ENCODE data around the gene RHOBTB1. TPM values are rescaled to one million over a fixed set of nuclear protein-coding genes. Genes with fewer than 3 reads are reported as not detected.

The RHOBTB1 gene
- total RNA-seq, 2 experiments from 2014 or later, result not detected

DNA sequence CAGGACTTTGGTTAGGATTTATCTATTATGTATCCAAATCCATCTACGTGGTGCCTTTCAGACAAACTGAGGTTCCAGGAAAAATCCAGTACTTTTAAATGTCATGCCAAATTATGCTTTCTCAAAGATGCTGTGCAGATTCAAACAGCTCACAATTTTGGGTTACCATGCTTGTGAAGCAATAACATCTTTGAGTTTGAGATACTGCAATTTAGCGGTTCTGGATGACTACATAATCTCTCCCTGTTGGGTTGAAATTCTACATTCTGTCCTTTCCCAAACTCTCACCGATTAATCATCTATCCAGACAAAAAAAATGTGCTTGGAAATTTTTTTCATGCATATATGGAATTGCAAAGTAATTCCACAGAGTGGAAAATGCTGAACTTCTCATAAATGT lies 3.5 kb downstream of the RHOBTB1 start:
- Mint-ChIP-seq H3K27ac (no peak overlapping the region), H3K36me3 (ENCODE audit: low read depth) (no peaks in the 10 kb centered on the region), H3K4me1 (ENCODE audit: low read depth) (peaks cover 18% of the 10 kb centered on the region), H3K4me3 (no peak overlapping the region), H3K27me3 (peaks cover 54% of the 10 kb centered on the region), H3K9me3 (no peaks in the 10 kb centered on the region)
- POLR2A ChIA-PET, result no interaction called here
- TF ChIP-seq, protein P1, sequence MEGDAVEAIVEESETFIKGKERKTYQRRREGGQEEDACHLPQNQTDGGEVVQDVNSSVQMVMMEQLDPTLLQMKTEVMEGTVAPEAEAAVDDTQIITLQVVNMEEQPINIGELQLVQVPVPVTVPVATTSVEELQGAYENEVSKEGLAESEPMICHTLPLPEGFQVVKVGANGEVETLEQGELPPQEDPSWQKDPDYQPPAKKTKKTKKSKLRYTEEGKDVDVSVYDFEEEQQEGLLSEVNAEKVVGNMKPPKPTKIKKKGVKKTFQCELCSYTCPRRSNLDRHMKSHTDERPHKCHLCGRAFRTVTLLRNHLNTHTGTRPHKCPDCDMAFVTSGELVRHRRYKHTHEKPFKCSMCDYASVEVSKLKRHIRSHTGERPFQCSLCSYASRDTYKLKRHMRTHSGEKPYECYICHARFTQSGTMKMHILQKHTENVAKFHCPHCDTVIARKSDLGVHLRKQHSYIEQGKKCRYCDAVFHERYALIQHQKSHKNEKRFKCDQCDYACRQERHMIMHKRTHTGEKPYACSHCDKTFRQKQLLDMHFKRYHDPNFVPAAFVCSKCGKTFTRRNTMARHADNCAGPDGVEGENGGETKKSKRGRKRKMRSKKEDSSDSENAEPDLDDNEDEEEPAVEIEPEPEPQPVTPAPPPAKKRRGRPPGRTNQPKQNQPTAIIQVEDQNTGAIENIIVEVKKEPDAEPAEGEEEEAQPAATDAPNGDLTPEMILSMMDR (IDR thresholded peaks at IDR 0.05), result no peak
- Histone ChIP-seq H3K27ac (ENCODE audit: low read depth in 1 of 2, low read length in 2 of 2) (no peak overlapping the region), H3K27me3 (ENCODE audit: control insufficient read depth in 1 of 2, insufficient read depth in 2 of 2, low read length in 2 of 2) (peaks cover 15 to 36% of the 10 kb centered on the region in 2 experiments), H3K9me3 (ENCODE audit: control insufficient read depth in 1 of 2, insufficient read depth in 1 of 2, low read length in 2 of 2) (peaks cover 0 to 13% of the 10 kb centered on the region in 2 experiments), H3K4me3 (ENCODE audit: low read length) (no peak overlapping the region), H3K36me3 (ENCODE audit: insufficient read depth, low read length) (no peaks in the 10 kb centered on the region), H3K4me1 (ENCODE audit: insufficient read depth, low read length) (peaks cover 17% of the 10 kb centered on the region)
- intact Hi-C loops (cut with DNase I, micrococcal nuclease), result no loop called here
- CTCF ChIA-PET, result no interaction called here
- DNase-seq, result no peak
- ATAC-seq (ENCODE audit: poor library complexity), result no peak

DNA sequence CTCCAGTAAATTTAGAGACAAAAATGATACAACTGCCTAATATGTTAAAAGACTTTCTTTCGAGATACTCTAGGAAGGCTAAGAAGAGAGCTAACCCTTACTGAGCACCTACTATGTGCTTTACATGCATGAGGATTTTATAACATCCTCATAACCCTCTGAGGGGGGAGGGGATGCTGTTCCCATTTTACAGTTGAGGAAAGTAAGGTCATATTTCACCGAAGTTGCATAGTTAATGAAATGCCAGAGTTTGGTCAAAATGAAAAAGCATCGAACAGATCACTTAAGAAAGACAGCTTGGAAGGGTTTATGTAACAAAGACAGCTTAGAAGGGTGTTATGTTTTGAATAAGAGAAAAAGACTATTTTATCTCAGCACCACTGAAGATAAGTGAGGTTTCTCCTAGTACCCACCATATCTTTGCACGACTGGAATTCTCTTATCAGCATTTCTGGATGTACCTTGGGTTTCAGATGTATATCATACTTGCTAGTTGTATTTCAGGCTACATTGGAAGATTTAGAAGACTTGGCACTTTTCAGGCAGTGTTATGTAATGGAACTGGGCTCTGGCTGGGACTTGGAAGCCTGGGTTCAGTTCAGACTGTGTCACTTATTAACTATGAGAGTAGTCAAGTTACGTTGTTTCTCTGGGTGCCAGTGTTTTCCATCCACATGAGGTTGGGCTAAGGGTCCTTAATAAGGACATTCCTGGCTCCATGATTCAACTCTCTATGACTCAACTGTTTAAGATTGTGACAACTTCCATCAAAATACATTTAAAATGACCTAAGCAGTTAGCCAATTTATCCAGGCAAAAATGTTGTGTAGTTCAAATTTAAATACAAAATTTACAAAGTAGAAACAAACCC lies 6.0 kb downstream of the RHOBTB1 start:
- no peak overlapping the region for H3K4me3 Mint-ChIP-seq
- TF ChIP-seq, protein P1 (IDR thresholded peaks at IDR 0.05), result no peak
- no peak overlapping the region for H3K27ac Mint-ChIP-seq
- DNase-seq (no peak), ATAC-seq (ENCODE audit: poor library complexity) (no peak)
- Histone ChIP-seq H3K36me3 (ENCODE audit: insufficient read depth, low read length) (no peaks in the 10 kb centered on the region), H3K27me3 (ENCODE audit: control insufficient read depth in 1 of 2, insufficient read depth in 2 of 2, low read length in 2 of 2) (peaks cover 0 to 15% of the 10 kb centered on the region in 2 experiments), H3K27ac (ENCODE audit: low read depth in 1 of 2, low read length in 2 of 2) (no peak overlapping the region), H3K4me3 (ENCODE audit: low read length) (no peak overlapping the region), H3K4me1 (ENCODE audit: insufficient read depth, low read length) (peaks cover 4% of the 10 kb centered on the region), H3K9me3 (ENCODE audit: control insufficient read depth in 1 of 2, insufficient read depth in 1 of 2, low read length in 2 of 2) (no peaks in the 10 kb centered on the region)
- peaks cover 37% of the 10 kb centered on the region for H3K27me3 Mint-ChIP-seq
- POLR2A ChIA-PET, result no interaction called here
- intact Hi-C loops (cut with DNase I, micrococcal nuclease), result no loop called here
- CTCF ChIA-PET, result no interaction called here
- H3K9me3 Mint-ChIP-seq, result no peaks in the 10 kb centered on the region
- peaks cover 4% of the 10 kb centered on the region for H3K4me1 Mint-ChIP-seq (ENCODE audit: low read depth)
- no peaks in the 10 kb centered on the region for H3K36me3 Mint-ChIP-seq (ENCODE audit: low read depth)

DNA sequence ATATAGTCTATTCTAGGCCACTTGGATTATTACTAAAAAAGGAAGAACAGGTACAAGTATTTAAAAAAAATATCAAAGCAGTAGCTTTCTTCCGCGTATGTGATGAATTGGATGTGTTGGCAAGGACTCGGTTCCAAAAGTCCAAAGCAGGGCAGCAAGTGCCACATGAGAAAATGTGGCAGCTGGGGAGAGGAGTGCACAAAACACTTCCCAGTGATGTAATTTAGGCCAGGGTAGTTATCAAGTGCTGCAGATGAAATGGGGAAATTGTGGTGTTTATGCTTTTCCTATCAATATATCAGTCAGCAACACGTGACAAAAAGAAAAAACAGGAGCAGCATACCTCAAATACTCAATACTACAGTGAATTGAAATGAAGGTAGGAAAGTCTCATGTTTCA lies 7.0 kb downstream of the RHOBTB1 start:
- Histone ChIP-seq H3K27ac (ENCODE audit: low read depth in 1 of 2, low read length in 2 of 2) (no peak overlapping the region), H3K9me3 (ENCODE audit: control insufficient read depth in 1 of 2, insufficient read depth in 1 of 2, low read length in 2 of 2) (no peaks in the 10 kb centered on the region), H3K36me3 (ENCODE audit: insufficient read depth, low read length) (no peaks in the 10 kb centered on the region), H3K27me3 (ENCODE audit: control insufficient read depth in 1 of 2, insufficient read depth in 2 of 2, low read length in 2 of 2) (peaks cover 0 to 5% of the 10 kb centered on the region in 2 experiments), H3K4me3 (ENCODE audit: low read length) (no peak overlapping the region), H3K4me1 (ENCODE audit: insufficient read depth, low read length) (no peaks in the 10 kb centered on the region)
- H3K9me3 Mint-ChIP-seq, result no peaks in the 10 kb centered on the region
- H3K27ac Mint-ChIP-seq, result no peak overlapping the region
- H3K36me3 Mint-ChIP-seq (ENCODE audit: low read depth), result no peaks in the 10 kb centered on the region
- no peak overlapping the region for H3K4me3 Mint-ChIP-seq
- DNase-seq (no peak), ATAC-seq (ENCODE audit: poor library complexity) (no peak)
- ChIA-PET CTCF (no interaction called here), POLR2A (no interaction called here)
- H3K27me3 Mint-ChIP-seq, result peaks cover 27% of the 10 kb centered on the region
- TF ChIP-seq, protein P1 (IDR thresholded peaks at IDR 0.05), result no peak
- H3K4me1 Mint-ChIP-seq (ENCODE audit: low read depth), result no peaks in the 10 kb centered on the region
- intact Hi-C loops (cut with DNase I, micrococcal nuclease), result no loop called here

Measured in CD4-positive, alpha-beta T cell (primary cell).